ENCODE results near the gene RYR2.
A peak's percentile ranks its signal among the peaks of the same experiment; 100 is the strongest.

Gene RYR2

DNA sequence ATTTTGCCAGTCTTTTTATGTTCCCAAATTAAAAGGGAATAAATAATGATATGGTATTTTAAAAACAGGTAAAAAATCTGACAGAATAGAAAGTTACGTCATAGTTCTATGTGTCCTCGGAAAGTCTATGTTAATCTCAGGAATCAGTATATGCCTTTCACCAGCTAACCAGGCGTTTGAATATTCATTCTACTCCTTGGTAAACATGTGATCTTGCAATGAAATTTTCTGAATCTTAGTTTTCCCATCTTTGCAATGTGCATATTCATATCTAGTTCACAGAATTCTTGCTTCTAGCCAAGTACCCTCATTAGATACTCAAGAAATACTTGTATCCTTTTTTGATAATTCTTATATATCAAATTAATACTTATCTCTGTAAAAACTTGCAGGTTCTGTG is 669.3 kb downstream of the RYR2 start:
- DNase-seq (ENCODE audit: low read depth, low spot score): no peak

DNA sequence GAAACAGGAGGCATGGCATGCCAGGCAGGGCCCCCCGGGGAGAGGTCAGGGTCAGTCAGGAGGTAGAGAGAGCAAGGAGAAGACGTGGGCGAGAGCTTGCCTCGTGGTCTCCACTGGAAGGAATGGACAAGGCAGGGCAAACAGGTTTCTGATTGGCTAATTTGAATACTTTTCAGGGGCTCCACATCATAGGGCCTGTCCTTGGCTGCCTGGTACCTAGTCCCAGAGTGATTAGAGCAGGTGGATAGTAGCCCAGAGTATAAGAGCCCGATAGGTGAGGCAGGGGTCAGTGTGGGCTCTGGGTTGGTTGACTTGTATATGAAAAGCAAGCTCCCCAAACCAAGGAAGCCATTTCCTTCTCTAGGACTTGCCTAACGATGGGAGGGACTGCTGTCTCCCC is 670.1 kb downstream of the RYR2 start:
- DNase-seq (ENCODE audit: low read depth, low spot score): no peak

DNA sequence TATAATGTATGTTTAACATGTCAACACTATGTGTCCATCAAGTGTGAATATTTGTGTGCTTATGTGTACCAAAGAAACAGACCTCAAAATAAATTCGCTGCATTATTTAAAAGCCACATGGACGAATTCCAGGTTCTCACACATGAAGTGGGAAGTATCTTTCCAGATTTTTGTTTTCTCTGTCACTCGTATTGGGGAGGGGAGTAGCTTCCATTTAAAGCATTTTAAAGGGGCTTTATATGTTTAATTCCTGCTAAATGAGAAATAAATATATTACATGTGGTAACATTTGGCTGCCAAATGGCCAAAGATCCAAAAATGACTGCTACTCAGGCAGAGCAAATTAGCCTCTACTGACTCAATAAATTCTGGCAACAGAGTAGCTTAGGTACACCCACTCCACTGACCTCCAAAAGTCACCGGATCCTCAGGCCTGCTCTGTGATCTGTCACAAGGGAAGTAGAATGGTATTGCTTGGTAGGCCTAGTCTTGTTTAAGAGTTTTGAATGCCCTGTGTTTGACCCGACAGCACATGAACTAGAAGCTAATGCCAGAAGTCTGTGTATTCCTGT is 670.7 kb downstream of the RYR2 start:
- no peak for DNase-seq (ENCODE audit: low read depth, low spot score)

DNA sequence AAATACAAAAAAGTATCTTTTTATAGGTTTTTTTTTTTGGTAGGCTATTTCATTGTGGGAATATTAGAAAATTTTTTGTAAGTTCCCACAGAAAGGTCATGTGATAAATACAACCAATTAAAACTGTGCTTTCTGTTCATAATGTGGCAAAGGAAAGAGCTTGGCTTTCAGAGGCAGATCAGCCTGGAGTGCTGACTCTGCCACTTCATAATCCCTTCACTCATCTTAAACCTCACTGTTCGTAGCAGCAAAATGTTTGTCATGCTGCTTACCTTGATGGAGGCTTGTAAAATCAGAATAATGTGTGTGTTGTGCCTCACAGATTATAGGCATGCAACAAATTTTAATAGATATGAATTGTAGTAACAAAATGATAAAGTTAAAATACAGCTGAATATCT is 671.9 kb downstream of the RYR2 start:
- DNase-seq (ENCODE audit: low read depth, low spot score): no peak

DNA sequence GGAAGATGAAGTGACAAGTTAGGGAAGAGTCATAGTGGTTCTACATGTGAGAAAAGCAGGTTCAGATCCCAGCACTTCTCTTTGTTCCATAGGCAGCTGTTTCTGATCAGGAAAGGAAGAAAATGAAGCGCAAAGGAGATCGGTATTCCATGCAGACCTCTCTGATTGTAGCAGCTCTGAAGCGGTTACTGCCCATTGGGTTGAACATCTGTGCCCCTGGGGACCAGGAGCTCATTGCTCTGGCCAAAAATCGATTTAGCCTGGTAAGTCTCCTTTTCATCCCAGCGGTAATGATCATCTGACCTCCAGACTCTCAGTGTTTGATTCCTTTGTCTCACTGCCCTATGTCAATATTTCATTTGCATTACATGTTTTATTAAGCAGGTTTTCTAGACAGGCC is 675.1 kb downstream of the RYR2 start:
- DNase-seq (ENCODE audit: low read depth, low spot score): no peak

DNA sequence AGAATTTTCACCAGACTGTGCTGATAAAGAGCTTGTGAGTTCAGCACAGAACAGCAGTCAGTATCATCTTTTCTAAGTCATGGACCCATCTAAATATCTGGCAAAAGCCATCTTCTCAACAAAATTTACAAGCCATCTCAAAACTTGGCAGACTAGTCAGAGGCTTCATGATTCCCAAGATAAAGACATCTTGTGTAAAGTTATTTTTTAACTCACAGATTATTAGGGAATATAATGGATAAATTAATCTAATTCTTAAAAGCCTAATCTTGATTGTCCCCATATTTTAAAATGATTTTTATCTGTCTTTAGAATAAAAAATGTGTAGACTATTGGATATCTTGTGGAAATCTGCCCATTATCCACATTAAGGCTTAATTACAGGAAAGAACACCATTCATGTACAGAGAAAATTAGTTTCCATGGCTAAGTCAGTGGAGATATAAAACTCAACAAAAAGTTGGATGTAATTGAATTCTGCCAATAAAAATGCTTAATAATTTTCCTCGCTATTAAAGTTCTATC is 688.9 kb downstream of the RYR2 start:
- DNase-seq (ENCODE audit: low read depth, low spot score): no peak

DNA sequence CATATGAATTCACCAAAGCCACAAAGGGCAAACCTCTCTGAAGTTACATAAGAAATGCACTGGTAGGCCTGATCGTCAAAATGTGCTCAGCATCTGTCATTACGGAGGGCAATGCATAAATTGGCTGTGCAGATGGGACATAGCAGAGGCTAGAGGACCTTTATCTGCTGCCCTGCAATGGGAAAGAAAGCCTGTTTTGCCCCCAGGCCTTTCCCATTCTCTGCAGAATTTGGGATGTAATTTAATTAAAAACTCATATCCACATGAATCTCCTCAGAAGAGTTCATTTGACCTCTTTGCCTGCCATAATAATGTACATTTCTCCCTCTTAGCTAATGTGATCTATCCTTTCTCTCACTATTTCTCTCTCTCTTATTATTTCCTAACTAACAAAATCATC is 690.7 kb downstream of the RYR2 start:
- no peak for DNase-seq (ENCODE audit: low read depth, low spot score)

DNA sequence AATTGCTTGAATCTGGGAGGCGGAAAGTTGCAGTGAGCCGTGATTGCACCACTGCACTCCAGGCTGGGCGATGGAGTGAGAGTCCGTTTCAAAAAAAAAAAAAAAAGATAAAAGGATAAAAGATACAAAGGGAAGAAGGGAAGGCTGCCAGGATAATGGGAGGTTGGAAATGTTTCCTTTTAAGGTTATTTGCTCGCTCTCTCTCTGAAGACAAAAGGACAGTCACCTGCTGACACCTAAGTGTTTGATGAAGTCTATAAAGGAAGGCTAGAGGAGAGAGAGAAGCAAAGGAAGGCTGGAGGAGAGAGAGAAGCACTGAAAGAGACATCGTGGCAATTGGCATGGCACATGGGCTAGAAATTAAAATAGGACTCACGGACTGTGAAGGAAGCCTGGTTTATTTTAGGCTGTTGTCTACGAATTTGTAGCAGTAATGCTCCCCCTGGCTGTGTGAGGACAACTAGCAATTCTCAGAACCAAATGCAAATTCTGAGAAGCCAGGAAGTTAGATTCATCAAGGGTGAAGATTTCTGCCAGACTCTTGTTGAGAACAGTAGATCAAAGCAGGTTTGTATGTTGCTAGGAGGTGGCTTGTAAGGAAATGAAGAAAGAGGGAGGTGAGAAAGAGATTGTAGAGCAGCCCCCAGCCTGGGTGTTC is 694.5 kb downstream of the RYR2 start:
- DNase-seq (ENCODE audit: low read depth, low spot score): peak; percentile 34

DNA sequence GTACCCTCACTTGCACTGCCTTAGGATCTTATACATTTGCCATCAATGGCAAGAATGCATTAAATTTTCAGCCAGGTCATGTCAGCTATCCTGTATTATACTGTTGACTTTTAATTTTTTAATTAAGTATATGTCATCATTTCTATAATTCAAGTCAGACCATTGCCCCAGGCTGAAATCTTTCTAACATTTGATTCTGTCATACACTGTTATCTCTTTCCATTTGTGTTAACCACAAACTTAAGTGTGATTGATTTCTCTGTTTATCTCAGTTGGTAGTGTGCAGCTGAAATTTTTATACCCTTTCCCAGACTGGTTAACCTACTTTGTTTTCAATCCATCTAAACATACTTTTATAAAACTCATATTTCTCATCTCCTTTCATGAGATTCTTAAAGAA is 695.5 kb downstream of the RYR2 start:
- no peak for DNase-seq (ENCODE audit: low read depth, low spot score)

DNA sequence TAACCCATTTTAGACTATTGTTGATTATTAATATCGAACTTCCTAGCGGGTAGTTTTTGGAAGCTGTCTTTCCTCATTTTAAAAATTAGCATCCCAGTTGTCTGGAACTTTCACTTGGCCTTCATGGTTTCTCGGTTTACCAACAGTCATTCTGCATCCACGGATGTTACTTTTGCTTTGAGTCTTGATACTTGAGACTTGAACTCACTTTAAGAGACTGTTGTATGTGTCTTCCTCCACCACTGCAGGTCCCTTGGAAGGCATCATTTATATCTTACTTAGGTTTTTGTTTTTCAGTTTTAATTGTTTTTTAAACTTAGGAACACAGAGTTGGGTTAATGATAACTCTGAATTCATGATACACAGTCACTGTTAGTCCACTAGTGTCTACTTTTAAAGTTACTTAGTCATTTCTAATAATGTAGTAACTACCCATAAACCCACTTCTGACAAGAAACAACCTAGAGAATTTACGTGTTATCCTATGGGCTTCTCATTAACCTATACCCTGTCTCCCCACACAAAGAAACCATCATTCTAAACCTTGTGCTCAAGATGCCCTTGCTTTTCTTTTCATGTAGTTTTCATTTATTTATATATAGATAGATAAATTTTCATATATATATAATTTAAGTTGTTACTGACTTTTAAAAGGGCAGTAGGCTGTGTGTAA is 696.1 kb downstream of the RYR2 start:
- DNase-seq (ENCODE audit: low read depth, low spot score): no peak

DNA sequence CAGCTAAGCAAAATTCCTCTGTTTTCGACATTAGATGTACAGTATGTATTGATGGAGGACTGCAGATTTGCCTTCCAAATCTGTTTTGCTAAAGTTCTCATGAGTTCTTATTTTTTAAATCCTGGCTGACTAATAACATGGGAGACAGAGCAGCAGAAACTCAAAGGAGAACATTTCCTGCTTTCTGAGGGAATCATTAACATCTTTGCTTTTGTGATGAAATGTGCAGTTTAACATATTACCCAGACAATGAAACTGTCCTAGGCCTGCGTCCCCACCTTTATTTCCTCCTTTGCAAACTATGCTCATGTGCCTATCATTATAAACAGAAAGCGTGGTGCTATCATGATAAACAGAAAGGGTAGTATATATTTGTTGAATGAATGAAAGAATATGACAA is 698.9 kb downstream of the RYR2 start:
- DNase-seq (ENCODE audit: low read depth, low spot score): no peak

DNA sequence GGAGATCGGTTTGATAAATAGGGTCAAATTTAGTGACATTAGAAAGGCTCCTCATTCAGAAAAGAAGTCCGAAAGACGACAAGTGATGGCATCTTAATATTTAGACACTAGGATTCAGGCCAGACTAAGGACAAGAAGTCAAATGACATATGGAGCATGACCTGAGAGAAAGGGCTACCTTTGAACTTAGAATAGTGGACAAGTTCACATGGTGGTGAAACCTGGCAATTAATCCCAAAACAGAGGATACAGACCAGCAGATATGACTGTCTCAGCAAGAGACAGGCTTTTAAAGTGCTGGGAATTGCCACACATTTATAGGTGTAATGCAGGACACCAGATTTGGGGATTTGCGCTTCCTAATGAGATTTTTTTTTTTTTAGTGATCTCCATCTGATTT is 703.6 kb downstream of the RYR2 start:
- DNase-seq (ENCODE audit: low read depth, low spot score): no peak

DNA sequence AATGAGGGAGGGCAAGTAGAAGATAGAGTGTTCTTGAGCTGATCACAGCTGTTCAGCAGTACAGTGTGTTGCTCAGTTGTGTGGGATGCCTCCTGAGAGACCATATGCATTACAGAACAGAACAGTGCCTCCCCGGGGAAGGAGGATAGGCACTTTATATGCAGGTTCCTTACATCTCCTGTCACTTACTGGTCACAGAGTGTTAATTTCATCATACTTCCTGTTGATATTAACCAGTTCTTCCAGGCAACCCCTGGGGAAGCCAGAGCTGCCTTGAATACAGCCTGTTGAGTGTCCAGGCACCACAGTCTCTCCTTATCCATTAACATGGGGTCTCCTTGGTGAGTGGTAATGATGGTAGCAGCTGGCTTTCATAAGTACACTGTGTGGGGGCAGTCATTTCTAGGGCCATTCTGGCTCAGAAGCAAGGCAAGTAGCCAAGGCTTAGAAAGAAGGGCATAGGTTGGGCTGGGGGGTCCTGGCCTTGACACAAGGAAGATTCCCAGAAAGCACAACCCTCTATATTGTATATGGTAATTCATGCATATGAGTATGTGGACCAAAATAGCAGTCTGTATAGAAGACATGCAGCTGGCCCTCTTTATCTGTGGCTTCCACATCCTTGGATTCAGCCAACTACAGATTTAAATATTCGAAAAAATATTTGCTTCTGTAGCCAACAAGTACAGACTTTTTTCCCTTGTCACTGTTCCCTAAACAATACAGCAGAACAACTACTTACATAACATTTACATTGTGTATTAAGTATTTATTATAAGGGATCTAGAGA is 706.4 kb downstream of the RYR2 start:
- DNase-seq (ENCODE audit: low read depth, low spot score): no peak

DNA sequence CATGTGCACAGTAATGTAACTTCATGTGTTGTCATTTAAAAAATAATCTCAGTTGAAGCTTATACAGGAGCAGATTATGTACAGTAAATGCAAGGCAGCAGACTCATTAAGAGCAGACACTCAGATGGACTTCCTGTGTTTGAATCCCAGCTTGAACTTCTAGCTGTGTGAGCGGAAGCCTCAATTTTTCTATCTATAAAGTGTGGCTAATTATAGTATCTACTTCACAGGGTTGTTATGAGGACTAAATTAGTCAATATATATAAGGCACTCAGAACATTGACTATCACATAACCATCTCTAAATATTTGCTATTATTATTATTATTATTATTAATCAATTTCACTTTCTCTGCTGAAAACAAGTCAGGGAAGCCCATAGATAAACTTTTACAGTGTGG is 707.1 kb downstream of the RYR2 start:
- no peak for DNase-seq (ENCODE audit: low read depth, low spot score)

DNA sequence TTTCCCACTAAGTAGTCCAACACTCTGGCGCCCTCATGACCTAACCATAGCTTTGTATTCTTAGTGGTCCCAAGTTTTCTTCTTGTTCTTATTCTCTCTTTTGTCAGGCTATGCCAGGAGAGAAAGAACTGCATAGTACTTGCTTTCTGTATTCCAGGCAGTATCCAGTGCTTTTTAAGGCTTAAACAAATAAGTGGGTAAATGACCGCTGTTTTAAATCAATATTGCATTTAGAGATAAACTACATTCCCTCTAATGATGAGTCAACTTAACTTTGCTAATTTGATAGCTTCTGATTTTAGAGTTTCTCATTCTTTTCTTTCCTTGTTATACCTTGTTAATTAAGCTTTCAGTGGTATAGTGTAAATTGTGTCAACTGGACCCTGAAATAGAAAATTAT is 709.1 kb downstream of the RYR2 start:
- no peak for DNase-seq (ENCODE audit: low read depth, low spot score)

DNA sequence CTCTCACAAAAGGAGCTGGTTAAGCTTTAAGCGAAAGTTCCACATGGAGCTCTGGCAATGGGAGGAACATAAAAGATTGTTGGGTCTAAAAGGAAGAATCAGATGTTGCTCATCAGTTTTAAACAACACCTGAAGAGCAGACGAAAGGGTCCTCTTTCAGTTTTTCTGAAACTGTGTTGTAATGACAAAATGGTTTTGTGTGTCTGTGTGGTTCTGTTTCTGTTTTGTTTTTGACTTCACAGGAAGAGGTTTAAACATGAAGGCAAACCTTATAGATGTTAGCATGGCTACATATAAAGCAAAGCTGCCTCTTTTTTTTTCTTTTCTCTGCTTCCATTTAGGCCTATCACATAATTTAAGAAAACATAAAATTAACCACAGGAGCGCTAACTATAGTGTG is 712.6 kb downstream of the RYR2 start:
- DNase-seq (ENCODE audit: low read depth, low spot score): no peak

DNA sequence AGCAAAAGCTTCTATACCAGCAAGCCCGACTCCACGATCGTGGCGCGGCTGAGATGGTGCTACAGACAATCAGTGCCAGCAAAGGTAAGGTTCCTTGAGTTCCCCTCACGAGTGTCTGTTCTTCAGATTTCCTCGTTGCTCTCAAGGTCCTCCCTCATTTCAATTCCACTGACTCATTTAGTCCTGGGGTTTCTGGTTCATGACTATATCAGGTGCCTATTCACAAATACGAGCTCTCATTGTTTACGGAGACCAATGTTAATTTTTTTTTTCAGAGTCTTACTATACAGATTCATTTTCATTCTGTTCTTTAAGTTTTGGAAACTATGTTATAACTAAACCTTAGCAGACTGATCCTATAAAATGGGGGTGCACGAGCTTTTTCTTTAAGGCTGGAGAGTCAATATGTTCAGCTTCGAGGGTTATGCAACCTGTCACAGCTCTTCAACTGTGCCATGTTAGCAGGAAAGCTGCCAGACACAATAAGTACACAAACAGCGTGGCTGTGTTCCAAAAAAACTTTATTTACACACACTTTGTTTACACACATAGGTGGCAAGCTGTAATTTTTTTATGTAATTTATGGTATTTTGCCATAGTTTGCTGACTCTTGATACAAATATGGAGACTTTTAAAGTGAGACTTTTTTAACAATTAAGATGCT is 714.5 kb downstream of the RYR2 start:
- no peak for DNase-seq (ENCODE audit: low read depth, low spot score)

DNA sequence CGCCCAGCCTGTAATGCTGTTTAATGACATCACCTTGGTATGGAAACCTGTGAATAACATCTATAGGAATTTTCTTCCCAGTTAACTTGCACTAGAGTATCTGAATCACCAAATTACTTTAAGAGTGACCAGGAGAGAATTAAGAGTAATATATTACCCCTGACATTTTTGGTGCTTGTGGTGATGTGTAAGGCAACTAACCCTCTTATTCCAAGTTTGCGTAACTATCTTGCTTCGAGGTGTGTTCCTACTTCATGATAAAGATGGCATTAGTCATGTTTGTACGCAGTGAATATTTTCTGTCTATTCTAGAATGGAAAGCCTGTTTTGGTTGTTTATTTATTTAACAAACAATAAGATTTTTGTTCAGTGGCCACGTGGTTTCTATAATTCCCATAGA is 717.4 kb downstream of the RYR2 start:
- DNase-seq (ENCODE audit: low read depth, low spot score): no peak

DNA sequence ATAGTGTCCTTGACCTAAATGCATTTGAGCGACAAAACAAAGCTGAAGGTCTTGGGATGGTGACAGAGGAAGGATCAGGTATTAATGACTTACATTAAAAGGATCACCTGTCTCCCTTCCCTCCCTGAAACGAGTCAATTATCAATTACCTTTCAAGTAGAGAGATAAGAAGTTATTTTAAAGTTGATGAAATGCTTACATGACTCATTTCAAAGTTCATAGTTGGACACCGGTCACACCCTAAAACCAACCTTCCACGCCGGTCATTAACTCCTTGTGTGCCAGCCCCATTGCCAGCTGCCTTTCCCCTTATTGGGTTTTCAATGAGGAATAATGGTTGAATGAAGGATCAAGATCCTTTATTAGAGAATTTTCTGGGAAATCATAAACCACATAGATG is 719.0 kb downstream of the RYR2 start:
- no peak for DNase-seq (ENCODE audit: low read depth, low spot score)

DNA sequence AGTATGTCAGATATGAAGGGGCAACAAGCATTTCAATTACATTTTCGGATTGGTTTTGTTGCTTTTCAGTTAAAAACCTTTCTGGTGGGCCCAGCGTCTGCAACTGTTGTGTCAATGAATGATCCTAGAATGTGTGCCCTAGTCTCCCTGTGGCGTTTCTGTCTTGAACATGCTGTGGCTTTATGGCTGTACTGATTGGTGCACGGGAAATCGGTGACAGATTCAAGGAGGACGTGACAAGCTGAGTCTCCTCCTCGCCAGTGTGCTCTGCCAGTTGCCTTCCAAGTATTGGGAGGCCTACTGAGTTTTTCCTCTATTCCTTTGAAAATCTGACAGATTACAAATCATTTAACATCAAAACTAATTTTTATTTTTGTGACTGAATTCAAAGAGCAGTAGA is 721.2 kb downstream of the RYR2 start:
- no peak for DNase-seq (ENCODE audit: low read depth, low spot score)

DNA sequence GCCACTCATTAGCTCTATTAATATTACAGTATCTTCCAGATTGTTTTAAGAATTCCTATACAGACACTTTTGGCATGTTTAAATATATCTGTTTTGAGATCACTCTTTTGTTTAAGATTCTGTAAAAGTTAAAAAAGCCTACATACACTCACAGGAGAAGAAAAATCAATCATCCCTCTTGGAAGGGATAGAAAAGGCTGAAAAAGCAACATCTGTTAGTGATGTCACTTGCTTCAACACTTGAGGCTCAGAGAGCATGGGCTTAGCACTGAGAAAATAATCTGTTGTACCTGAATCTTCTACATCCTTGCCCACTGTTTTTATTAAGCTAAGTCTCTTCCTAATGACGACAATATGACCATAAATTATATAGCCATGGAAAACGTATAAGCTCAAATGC is 721.8 kb downstream of the RYR2 start:
- DNase-seq (ENCODE audit: low read depth, low spot score): no peak

DNA sequence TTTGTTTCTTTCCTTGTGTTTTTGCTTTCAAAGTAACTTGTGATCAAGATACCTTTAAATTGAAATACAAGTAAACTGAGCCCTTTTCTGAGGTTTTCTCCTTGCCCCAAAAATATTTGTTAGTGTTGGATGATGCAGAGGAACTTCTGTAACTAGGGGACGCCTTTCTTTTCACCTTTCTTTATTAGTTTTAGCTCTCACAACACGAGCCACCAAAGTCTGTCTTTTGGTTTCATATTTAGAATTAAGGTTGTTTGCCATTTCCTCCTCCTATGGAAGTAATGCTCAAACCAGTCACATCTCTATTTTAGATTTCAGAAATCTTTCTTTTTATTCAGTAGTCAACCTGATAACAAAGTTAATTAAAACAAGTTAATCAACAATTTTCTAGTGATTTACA is 727.9 kb downstream of the RYR2 start:
- no peak for DNase-seq (ENCODE audit: low read depth, low spot score)

Measured in ELF-1 (cell line).